ENCODE data around the gene HTR3E.
"Not testable (repeated sequence)": the region's sequence is repeated elsewhere in the genome, so short reads cannot be mapped to it uniquely, and the experiment has no call there.

HTR3E gene, protein sequence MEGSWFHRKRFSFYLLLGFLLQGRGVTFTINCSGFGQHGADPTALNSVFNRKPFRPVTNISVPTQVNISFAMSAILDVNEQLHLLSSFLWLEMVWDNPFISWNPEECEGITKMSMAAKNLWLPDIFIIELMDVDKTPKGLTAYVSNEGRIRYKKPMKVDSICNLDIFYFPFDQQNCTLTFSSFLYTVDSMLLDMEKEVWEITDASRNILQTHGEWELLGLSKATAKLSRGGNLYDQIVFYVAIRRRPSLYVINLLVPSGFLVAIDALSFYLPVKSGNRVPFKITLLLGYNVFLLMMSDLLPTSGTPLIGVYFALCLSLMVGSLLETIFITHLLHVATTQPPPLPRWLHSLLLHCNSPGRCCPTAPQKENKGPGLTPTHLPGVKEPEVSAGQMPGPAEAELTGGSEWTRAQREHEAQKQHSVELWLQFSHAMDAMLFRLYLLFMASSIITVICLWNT

DNA sequence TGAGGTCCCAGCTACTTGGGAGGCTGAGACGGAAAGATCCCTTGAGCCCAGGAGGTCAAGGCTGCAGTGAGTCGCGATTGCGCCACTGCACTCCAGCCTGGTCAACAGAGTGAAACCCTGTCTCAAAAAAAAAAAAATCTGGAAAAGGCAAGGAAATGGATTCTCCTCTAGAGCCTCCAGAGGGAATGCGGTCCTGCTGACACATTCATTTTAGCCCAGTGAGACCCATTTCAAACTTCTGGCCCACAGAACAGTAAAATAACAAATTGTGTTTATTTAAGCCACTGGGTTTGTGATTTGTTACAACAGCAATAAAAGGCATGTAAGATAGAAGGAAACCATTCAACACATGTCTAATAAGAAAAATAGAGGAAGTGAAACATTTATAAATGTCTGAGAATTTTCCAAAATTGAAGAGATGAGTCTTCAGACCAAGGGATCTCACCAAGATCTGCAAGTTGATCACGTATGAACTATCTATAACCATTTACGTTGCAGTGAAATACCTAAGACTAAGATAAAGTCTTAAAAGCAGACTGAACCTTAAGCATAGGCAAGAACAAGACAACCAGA lies at the start of gene HTR3E:
Gene HTR3E (plus strand): TSS at position 254 of the 573 bp plus-strand sequence. CDS start 466 bp downstream, outside the sequence.
- no peak for DNase-seq

DNA sequence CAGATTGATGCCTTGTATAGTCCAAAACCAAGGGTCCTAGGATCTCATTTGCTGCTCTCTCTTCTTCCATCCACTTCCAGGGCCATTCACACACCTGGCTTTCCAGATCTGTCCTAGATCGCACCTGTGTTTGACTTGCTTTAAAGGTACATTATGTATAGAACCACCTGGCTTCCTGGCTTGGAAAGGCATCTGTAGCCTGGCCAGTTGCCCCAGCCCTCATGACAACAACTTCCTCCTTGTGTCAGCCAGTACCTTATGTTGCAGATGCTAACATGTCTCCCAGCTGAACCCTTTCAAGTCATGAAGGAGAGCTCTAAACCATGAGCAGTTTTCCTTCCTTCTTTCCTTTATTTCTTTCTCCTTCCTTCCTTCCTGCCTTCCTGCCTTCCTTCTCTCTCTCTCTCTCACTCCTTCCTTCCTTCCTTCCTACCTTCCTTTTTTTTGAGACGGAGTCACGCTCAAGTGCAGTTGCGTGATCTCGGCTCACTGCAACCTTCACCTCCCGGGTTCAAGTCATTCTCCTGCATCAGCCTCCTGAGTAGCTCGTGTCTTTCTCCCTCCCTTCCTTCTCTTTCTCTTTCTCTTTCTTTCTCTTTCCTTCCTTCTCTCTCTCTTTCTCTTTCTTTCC lies 46.5 kb upstream of the HTR3E start:
- DNase-seq: peak; percentile 93

DNA sequence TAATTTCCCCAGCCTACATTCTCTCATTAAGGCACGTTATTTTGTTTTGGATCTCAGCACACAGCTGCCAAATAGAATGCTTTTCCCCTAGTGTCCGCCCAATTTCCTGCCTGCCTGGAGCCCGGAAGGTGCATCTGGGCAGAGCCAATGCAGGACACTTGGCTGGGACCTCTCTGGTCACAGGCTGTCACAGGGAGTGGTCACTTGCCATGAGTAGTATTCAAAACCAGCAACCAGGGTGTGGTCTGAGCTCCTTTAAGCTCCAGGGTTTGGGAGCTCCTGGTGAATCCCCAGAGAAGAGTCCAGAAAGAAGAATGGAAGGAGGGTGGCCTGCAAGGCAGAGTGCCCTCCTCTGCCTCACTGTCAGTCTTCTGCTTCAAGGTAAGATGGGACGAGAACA lies 44.1 kb upstream of the HTR3E start, which contains the start of gene HTR3C:
Gene HTR3C (plus strand): TSS at position 281 of the 400 bp plus-strand sequence. CDS start 34 bp downstream, at position 315.
- no peak for DNase-seq

DNA sequence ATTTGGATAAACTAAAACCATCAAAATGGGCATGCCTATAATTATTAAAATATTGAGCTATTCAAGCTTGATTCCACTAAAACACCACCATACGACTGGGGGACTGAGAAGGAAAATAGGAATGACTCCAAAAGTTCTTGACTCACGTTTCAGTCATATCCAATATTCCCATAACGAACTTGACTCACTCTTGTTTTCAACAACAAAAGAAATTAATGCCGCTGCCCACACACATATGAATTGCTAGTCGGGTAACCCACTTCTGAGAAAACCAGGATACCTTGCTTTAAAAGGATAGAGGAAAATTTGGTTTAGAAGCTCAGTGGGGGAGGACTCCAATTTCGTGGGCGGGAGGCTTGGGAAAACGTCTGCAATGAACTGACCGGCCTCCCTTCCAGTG lies 38.8 kb upstream of the HTR3E start:
- no peak for DNase-seq

DNA sequence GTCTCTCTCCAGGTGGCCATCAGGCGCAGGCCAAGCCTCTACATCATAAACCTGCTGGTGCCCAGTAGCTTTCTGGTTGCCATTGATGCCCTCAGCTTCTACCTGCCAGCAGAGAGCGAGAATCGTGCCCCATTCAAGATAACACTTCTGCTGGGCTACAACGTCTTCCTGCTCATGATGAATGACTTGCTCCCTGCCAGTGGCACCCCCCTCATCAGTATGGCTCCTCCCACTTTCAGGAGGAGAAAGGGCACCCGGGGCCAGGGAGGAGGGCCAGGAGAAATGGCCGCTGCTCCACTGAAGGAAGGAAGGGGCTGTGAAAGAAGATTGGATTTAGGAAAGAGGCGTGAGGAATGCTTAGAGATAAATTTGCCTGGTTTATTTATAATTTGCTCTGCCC lies 37.4 kb upstream of the HTR3E start:
- no peak for DNase-seq

DNA sequence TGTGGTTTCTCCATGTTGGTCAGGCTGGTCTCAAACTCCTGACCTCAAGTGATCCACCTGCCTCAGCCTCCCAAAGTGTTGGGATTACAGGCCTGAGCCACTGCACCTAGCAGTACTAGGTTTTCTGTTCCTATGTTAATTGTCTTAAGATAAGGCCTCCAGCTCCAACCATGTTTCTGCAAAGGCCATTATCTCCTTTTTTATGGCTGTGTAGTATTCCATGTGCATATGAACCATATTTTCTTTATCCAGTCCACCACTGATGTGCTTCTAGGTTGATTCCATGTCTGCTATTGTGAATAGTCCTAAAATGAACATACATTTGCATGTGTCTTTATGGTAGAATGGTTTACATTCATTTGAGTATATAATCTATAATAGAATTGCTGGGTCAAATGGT lies 34.2 kb upstream of the HTR3E start:
- no peak for DNase-seq

DNA sequence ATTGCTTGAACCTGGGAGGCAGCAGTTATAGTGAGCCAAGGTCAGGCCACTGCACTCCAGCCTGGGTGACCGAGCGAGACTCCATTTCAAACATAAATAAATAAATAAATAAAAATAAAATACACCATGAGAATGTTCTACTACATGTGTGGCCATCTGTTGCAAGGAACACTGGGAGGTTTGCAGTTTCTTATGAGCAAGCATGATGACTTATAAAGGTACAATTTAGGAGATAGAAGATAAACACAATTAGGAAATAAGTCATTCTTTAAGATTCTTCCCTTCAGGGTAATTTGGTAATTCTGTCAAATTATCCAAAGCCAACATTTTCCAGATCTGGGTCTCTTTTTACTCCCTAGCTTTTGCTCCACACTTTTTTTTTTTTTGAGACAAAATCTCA lies 30.7 kb upstream of the HTR3E start:
- DNase-seq: no peak

DNA sequence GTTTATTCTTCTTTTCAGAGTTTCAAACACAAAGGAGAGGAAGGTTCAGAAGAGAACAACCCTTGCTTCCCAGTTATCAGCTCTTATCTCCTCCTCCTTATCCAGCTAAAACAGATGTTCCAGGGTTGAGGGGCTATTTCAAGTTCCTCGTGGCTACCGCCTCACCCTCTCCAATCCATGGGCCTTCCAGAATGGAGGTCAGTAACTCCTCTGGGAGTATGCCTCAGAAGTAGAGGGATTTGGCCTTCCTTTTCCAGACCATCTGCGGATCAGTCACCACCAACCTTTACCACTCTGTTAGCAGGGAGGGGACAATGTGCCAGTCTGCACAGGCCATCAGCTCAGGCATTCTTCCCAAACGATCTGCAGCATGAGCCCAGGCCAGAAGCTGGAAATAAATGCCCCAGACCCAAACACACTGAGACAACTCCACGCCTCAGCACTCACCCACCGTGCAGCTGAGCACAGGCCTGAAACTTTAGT lies 29.2 kb upstream of the HTR3E start:
- DNase-seq: no peak

DNA sequence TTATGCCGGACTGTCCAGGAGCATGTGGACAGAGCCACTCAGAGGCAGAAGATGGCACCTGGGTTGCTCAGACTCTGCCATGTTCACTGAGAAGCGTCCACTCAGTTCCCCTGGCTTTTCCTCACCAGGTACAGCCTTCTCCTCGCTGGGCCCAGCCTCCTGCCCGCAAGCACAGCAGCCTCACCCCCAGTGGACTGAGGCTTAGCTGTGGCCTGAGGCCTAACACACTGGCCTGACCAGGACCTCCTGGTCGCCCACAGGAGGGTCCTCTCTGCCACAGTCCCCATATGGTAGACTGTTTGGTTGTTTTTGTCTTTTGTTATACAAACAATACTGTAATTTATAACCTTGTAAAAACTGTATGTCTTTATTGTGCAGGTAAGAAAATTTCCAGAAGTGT lies 28.5 kb upstream of the HTR3E start:
- DNase-seq: no peak

DNA sequence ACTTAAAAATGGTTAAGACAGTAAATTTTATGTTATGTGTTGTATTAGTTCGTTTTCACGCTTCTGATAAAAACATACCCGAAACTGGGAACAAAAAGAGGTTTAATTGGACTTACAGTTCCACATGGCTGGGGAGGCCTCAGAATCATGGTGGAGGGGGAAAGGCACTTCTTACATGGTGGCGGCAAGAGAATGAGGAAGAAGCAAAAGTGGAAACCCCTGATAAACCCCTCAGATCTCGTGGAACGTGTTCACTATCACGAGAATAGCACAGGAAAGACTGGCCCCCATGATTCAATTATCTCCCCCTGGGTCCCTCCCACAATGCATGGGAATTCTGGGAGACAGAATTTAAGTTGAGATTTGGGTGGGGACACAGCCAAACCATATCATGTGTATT lies 25.7 kb upstream of the HTR3E start:
- not testable (repeated sequence) for DNase-seq

DNA sequence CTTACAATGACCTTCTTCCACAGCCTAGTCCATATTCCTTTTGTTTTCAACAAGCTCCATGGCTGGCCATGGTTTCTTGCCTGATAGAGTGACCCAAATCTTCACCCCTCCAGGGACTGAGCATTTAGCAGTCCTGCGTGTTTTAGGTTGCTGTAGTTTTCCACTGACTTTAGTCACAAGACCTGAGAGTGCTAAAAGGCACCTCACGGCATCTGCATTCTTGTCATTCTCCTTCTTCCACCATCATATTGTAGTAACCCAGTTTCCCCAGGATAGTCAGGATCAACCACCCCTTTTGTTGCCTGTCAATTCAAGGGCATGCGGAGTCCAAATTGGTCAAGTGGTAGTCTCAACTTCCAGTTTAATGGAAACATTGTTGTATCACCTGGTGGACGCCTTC lies 23.2 kb upstream of the HTR3E start:
- DNase-seq: no peak

DNA sequence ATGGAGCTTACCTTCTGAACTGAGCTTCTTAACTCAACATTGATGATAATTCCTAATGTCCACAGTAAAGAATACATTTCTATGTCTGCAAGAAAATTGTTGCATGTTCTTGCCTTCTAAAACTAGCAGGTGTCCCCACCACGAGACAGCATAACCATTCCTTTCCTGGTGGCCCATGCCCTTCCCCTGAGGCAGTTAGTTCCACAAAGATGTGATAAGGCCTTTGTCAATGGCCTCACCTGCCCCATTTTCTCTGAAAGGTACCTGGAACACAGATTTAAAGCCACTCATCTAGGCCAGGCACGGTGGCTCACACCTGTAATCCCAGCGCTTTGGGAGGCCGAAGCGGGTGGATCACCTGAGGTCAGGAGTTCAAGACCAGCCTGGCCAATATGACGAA lies 21.0 kb upstream of the HTR3E start:
- DNase-seq: no peak

DNA sequence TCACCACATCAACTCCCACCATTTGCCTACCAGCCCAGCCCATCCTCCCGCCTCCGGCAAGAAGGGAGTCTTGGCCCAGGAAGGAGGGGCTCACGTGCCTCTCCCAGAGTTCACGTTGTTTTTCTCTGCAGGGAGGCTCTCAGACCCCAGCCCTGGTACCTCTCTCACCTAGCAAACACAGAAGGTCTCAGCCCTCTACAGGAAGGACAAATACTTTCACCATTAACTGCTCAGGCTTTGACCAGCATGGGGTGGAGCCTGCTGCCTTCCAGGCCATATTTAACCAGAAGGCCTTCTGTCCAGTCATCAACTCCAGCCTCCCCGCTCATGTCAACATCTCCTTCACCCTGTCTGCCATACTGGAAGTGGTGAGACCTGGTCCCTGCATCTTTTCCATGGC lies 19.0 kb upstream of the HTR3E start:
- no peak for DNase-seq

DNA sequence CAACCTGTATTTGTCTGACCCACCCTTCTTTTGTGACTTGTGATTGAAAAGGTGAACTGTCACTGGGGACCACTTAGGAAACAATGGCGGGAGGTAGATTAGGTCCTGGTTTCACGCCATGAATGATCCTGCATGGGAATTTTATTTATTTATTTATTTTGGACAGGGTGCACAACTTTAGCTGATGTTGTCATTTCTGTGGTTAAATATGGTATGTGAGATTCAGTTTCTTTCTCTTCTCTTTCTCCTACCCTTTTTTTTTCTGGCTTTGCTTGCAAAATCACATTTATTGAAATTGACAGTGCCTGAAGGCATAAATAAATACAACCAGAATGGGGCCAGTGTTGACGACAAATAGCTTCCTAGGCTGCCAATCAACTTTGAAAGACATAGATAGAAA lies 18.0 kb upstream of the HTR3E start:
- no peak for DNase-seq

DNA sequence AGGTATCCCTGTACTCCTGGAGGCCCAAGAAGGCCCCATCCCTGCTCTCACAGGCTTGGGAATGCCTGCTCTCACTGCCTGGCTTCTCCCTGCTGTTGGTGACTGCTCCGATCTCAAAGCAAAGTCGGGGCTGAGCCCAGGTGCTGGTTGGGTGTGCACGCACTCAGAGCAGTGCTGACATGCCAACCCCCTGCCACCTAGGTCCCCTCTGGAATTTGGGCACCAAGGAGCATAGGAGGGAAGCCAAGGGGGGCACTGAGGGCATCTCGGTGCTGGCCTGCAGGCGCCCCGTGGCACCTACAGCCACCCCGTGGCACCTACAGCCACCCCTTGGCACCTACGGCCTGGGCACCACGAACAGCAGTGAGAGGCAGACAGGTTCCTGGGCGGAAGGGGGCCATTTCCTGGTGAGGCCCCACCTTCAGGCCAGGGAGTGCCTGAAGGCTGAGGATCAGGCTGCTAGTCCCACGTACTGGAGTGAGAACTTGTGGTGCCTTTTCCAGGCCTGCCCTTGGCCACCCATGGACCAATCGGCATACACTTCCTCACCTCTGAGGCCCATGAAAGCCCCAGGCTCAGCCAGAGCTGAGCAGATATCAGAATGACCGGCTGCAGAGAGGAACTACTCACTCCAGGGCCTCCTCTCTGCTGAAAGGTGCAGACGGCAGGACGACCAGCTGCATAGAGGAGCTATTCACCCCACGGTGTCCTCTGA lies 15.6 kb upstream of the HTR3E start:
- DNase-seq: no peak

DNA sequence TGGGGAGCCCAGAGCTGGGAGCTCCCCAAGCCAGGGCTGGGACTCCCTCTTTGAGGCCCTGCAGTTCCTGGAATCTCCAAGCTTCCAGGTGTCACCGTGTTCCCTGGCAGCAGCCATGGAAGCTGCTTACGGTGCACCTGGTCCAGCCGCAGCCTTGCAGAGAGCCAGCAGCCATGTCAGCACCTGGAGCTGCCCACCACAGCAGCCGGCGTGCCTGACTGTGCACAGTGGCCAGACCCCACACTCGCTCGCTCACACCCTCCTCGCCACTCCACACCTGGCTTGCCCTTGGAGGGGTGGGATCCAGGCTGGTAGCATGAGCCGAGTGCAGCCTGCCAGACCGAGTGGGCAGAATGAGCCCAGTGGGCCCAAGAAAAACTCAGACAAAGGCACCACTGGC lies 14.8 kb upstream of the HTR3E start:
- no peak for DNase-seq

DNA sequence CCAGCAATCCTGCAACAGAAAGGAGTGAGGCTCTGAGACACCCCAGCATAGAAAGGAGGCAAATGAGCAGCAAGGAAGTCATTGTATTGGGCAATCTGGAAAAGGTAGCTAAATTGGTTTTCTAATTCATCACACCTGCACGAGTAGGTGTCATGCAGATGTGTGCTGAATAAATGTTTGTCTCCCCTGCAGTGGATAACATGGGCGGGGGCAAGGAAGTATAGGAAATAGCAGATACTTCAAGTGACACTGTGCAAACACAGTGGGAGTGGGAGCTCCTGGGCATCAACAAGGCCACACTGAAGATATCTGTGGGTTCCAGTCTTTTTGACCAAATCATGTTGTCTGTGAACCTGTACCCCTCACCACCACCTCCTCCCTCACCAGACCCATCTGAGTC lies 14.4 kb upstream of the HTR3E start:
- peak; percentile 34 for DNase-seq

DNA sequence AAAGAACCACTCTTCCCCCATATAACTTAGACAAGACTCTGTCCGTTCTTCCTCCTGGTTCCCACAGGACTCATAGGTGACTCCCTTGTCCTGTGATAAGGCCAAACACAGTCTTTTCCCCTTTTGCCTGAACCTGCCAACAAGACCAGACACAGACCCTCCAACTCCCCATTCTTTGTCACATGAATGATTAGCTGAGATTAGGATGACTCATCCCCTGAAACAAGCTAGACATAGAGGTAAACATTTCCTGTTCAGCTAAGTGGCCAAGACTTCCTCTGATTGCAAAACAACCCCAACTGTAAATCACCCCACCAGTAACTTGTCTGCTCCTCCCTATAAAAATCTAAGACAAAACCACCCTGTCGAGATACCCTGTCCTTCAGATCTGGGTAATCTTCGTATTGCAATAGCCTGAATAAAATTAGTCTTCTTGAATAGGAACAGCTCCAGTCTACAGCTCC lies 11.4 kb upstream of the HTR3E start:
- DNase-seq: no peak

DNA sequence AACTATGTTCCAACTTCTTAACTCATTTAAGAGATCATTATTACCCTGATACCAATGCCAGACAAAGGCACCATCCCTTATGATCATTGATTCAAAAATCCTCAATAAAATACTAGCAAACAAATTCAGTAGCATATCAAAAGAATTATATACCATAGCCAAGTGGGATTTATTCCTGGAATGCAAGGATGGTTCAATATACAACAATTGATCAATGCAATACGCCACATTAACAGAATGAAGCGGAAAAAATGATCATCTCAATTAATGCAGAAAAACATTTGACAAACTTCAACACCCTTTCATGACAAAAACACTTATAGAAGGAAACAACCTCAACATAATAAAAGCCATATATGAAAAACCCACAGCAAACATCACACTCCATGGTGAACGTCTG lies 4.7 kb upstream of the HTR3E start:
- no peak for DNase-seq

DNA sequence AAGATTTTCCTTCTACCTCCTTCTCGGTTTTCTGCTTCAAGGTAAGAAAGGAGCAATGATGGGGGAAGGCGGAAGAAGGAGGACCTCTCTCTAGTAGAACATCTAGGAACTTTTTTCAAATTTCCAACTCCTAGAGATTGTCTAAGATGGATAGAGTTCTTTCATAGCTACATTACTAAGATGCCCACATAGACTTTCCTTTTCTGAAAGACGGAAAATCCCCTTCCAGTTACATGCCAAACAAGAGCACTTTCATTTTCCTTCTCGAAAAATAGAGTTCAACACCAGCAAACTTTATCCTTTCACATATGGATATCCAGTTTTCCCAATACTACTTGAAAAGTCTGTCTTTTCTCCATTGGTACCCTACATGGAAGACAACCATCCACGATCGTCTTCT lies 692 bp downstream of the HTR3E start:
- DNase-seq: no peak

DNA sequence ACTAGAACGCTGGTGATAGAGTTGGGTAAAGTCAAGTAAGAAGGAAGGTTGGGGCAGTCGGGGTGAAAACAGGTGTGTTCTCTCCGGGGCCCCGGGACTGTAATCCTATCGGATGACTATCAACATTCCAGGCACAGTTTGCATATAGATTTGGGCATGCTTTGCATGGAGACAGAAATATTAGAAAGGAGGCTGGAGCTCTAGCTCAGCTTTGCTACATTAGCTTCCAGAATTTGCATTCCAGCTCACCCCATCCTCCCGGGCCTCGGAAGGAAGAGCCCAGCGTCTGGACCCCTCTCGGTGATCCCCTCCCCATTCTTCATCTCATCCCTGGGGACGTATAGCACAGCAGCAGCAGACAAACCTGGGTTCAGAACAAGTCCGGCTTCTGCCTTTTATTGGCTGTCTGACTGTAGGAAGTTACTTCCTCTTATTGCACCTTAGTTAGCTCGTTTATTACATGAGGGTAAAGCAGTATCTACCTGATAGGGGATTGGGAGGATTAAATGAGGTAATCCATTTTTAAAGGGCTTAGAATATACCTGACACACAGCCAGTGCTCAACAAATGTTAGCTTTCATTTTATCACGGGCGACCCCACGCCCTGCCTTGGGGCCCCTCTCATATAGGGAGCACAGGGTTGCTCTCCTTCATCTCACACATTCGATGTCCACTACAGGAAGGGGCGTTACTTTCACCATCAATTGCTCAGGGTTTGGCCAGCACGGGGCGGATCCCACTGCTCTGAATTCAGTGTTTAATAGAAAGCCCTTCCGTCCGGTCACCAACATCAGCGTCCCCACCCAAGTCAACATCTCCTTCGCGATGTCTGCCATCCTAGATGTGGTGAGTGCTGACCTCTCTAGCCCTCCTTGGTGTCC lies 3.2 kb downstream of the HTR3E start:
- DNase-seq: no peak

DNA sequence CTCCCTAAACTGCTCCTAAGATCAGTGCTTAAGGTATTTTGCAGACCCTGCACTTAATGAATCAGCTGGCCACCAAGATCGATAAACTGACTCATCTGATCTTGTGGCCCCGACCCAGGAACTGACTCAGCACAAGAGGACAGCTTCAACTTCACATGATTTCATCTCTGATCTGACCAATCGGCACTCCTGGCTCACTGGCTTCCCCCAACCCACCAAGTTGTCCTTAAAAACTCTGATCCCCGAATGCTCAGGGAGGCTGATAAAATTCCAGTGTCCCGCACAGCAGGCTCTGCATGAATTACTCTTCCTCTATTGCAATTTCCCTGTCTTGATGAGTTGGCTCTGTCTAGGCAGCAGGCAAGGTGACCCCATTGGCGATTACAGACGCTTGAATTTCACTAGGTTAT lies 13.5 kb downstream of the HTR3E start:
- DNase-seq: no peak

All from NCI-H774 (cell line).